Right atrium auricular region (tissue), 2 donors: Measurements from ENCODE around the gene WDR13. TPM values are rescaled to one million over a fixed set of nuclear protein-coding genes. Genes with fewer than 3 reads are reported as not detected.

Experiments used
- DNase-seq: peaks from one replicate; pipeline ENCODE4 v3.0.0-alpha.2; 2019; ENCODE audit warnings: low spot score
- H3K27ac ChIP-seq, 2 donors: fragments of 200-600 bp; sonication (generic); 1 replicate in 1 of 2; 2 replicates in 1 of 2; pipeline ENCODE4 v1.5.1; 2016 to 2019
- H3K27me3 ChIP-seq, 2 donors: fragments of 200-600 bp; sonication (generic); one replicate each; pipeline versions ENCODE4 v1.5.1 to v1.6.0; 2017 to 2019
- H3K36me3 ChIP-seq: fragments of 200-600 bp; sonication (generic); one replicate; pipeline ENCODE4 v1.5.1; 2016
- H3K4me1 ChIP-seq, 2 donors: fragments of 200-600 bp; sonication (generic); one replicate each; pipeline versions ENCODE4 v1.5.1 to v1.6.0; 2017 to 2019
- H3K4me3 ChIP-seq, 2 donors: fragments of 200-600 bp; sonication (generic); 1 replicate in 1 of 2; 2 replicates in 1 of 2; pipeline ENCODE4 v1.5.1; 2017 to 2019; ENCODE audit warnings: mild to moderate bottlenecking in 1 of 2, moderate library complexity in 1 of 2
- H3K9me3 ChIP-seq, 2 donors: fragments of 200-600 bp; sonication (generic); one replicate each; pipeline ENCODE4 v1.5.1; 2019
- CTCF ChIP-seq, 2 donors: fragments of 200-600 bp; sonication (generic); IDR thresholded peaks; one replicate each; pipeline ENCODE4 v1.5.1; 2019; ENCODE audit warnings: antibody characterized with exemption in 2 of 2
- total RNA-seq, 2 donors: library from RNA; depleted of rRNA; stranded (reverse); fragments of >200 nt; gene quantifications; one replicate each; pipeline ENCODE4 v1.1.0, GENCODE V29; 2016

WDR13 gene
- total RNA-seq, 2 donors from 2014 or later, result 208 to 214 TPM

- TF ChIP-seq CTCF (IDR thresholded peaks at IDR 0.05), result no peak
- Histone ChIP-seq H3K36me3 (peaks cover 49% of the 10 kb centered on the region), H3K9me3 (no peaks in the 10 kb centered on the region), H3K4me1 (peaks cover 0 to 9% of the 10 kb centered on the region in 2 donors), H3K27me3 (no peaks in the 10 kb centered on the region), H3K4me3 (peak overlapping the region; percentile 53 to 61), H3K27ac (peak overlapping the region; percentile 88 to 96)
- DNase-seq, result no peak
Measured at GRCh38 chrX:48598614-48599013, 1.3 kb downstream of the WDR13 start.

- TF ChIP-seq CTCF (IDR thresholded peaks at IDR 0.05), result no peak
- H3K27me3 ChIP-seq, result no peaks in the 10 kb centered on the region
- H3K27ac ChIP-seq, result no peak overlapping the region
- peaks cover 0 to 9% of the 10 kb centered on the region in 2 donors for H3K4me1 ChIP-seq
- H3K4me3 ChIP-seq, result no peak overlapping the region
- no peaks in the 10 kb centered on the region for H3K9me3 ChIP-seq
- DNase-seq, result no peak
- peaks cover 54% of the 10 kb centered on the region for H3K36me3 ChIP-seq
Measured at GRCh38 chrX:48599341-48599740, 2.0 kb downstream of the WDR13 start.

GRCh38 chrX:48600226-48600625 lies 2.9 kb downstream of the WDR13 start:
- H3K4me3 ChIP-seq, result no peak overlapping the region
- no peak for TF ChIP-seq CTCF (IDR thresholded peaks at IDR 0.05)
- H3K4me1 ChIP-seq, result peaks cover 0 to 9% of the 10 kb centered on the region in 2 donors
- peaks cover 62% of the 10 kb centered on the region for H3K36me3 ChIP-seq
- no peak overlapping the region for H3K27ac ChIP-seq
- H3K27me3 ChIP-seq, result no peaks in the 10 kb centered on the region
- H3K9me3 ChIP-seq, result no peaks in the 10 kb centered on the region
- DNase-seq, result no peak

GRCh38 chrX:48601741-48602394 lies 4.6 kb downstream of the WDR13 start:
- Histone ChIP-seq H3K36me3 (peaks cover 62% of the 10 kb centered on the region), H3K4me1 (peaks cover 0 to 9% of the 10 kb centered on the region in 2 donors), H3K9me3 (no peaks in the 10 kb centered on the region), H3K27ac (no peak overlapping the region), H3K27me3 (no peaks in the 10 kb centered on the region), H3K4me3 (no peak overlapping the region)
- no peak for TF ChIP-seq CTCF (IDR thresholded peaks at IDR 0.05)
- DNase-seq, result no peak

GRCh38 chrX:48604701-48605100 lies 7.4 kb downstream of the WDR13 start:
- Histone ChIP-seq H3K27me3 (no peaks in the 10 kb centered on the region), H3K36me3 (peaks cover 50% of the 10 kb centered on the region)

More at GRCh38 chrX:48604701-48605100, 7.4 kb downstream of the WDR13 start:
- Histone ChIP-seq H3K4me3 (no peak overlapping the region), H3K4me1 (no peaks in the 10 kb centered on the region), H3K27ac (no peak overlapping the region), H3K9me3 (no peaks in the 10 kb centered on the region)
- no peak for DNase-seq
- no peak for TF ChIP-seq CTCF (IDR thresholded peaks at IDR 0.05)
